ENCODE data around the gene ORAI2. TPM values are rescaled to one million over a fixed set of nuclear protein-coding genes. Genes with fewer than 3 reads are reported as not detected.
A peak's percentile ranks its signal among the peaks of the same experiment; 100 is the strongest.

ORAI2 gene
- total RNA-seq, 1 donor from 2014 or later = 48.5 TPM

GRCh38 chr7:102409340-102409739 lies 24.0 kb upstream of the ORAI2 start:
- no peak overlapping the region for H3K27ac Mint-ChIP-seq (ENCODE audit: unreplicated experiment)
- no peaks in the 10 kb centered on the region for H3K27me3 Mint-ChIP-seq (ENCODE audit: low read depth)
- H3K36me3 Mint-ChIP-seq (ENCODE audit: low read depth) = peaks cover 37% of the 10 kb centered on the region
- no peak overlapping the region for H3K4me3 Mint-ChIP-seq
- TF ChIP-seq, protein P1, sequence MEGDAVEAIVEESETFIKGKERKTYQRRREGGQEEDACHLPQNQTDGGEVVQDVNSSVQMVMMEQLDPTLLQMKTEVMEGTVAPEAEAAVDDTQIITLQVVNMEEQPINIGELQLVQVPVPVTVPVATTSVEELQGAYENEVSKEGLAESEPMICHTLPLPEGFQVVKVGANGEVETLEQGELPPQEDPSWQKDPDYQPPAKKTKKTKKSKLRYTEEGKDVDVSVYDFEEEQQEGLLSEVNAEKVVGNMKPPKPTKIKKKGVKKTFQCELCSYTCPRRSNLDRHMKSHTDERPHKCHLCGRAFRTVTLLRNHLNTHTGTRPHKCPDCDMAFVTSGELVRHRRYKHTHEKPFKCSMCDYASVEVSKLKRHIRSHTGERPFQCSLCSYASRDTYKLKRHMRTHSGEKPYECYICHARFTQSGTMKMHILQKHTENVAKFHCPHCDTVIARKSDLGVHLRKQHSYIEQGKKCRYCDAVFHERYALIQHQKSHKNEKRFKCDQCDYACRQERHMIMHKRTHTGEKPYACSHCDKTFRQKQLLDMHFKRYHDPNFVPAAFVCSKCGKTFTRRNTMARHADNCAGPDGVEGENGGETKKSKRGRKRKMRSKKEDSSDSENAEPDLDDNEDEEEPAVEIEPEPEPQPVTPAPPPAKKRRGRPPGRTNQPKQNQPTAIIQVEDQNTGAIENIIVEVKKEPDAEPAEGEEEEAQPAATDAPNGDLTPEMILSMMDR (conservative IDR thresholded peaks at IDR 0.05) = no peak
- H3K9me3 Mint-ChIP-seq = peaks cover 6% of the 10 kb centered on the region
- peaks cover 2% of the 10 kb centered on the region for H3K4me1 Mint-ChIP-seq
- DNase-seq (ENCODE audit: low read depth, low spot score) = no peak

DNA sequence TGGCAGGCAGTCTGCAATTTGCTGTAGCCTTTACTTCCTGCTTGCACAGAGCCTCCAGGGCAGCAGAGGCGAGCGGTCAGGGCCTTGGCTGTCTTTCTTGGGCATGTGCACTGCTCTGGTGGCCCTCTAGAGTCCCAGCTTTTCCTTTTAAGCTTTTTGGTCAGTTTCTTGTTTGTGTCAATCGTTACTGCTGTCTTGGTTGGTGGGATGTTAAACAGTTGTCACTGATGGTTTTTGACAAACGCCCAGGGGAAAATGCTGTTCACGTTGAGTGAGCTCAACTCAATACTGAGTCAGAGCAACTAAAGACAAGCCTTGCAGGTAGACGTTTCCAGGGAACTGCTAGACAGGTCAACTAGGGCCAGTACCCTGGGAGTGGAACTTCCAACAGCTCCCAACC lies 23.3 kb upstream of the ORAI2 start:
- Mint-ChIP-seq H3K4me3 (no peak overlapping the region), H3K4me1 (no peaks in the 10 kb centered on the region), H3K27ac (ENCODE audit: unreplicated experiment) (no peak overlapping the region), H3K36me3 (ENCODE audit: low read depth) (peaks cover 37% of the 10 kb centered on the region), H3K9me3 (peaks cover 6% of the 10 kb centered on the region), H3K27me3 (ENCODE audit: low read depth) (no peaks in the 10 kb centered on the region)
- TF ChIP-seq, protein P1 (conservative IDR thresholded peaks at IDR 0.05) = no peak
- DNase-seq (ENCODE audit: low read depth, low spot score) = no peak

- TF ChIP-seq, protein P1 (conservative IDR thresholded peaks at IDR 0.05) = no peak
- DNase-seq (ENCODE audit: low read depth, low spot score) = no peak
- Mint-ChIP-seq H3K36me3 (ENCODE audit: low read depth) (peaks cover 34% of the 10 kb centered on the region), H3K27ac (ENCODE audit: unreplicated experiment) (no peak overlapping the region), H3K9me3 (peaks cover 6% of the 10 kb centered on the region), H3K4me1 (no peaks in the 10 kb centered on the region), H3K27me3 (ENCODE audit: low read depth) (no peaks in the 10 kb centered on the region), H3K4me3 (no peak overlapping the region)
Measured at GRCh38 chr7:102410918-102411317, 22.5 kb upstream of the ORAI2 start.

- H3K9me3 Mint-ChIP-seq = peaks cover 6% of the 10 kb centered on the region
- no peak overlapping the region for H3K27ac Mint-ChIP-seq (ENCODE audit: unreplicated experiment)
- DNase-seq (ENCODE audit: low read depth, low spot score) = peak; percentile 23
- no peaks in the 10 kb centered on the region for H3K27me3 Mint-ChIP-seq (ENCODE audit: low read depth)
- H3K36me3 Mint-ChIP-seq (ENCODE audit: low read depth) = peaks cover 35% of the 10 kb centered on the region
- TF ChIP-seq, protein P1 (conservative IDR thresholded peaks at IDR 0.05) = peak; percentile 55
- no peak overlapping the region for H3K4me3 Mint-ChIP-seq
- no peaks in the 10 kb centered on the region for H3K4me1 Mint-ChIP-seq
Measured at GRCh38 chr7:102412548-102412947, 20.8 kb upstream of the ORAI2 start.

- peaks cover 29% of the 10 kb centered on the region for H3K36me3 Mint-ChIP-seq (ENCODE audit: low read depth)
- H3K4me1 Mint-ChIP-seq = no peaks in the 10 kb centered on the region
- H3K27me3 Mint-ChIP-seq (ENCODE audit: low read depth) = no peaks in the 10 kb centered on the region
- no peak overlapping the region for H3K27ac Mint-ChIP-seq (ENCODE audit: unreplicated experiment)
- DNase-seq (ENCODE audit: low read depth, low spot score) = no peak
- no peak overlapping the region for H3K4me3 Mint-ChIP-seq
- H3K9me3 Mint-ChIP-seq = peaks cover 6% of the 10 kb centered on the region
- TF ChIP-seq, protein P1 (conservative IDR thresholded peaks at IDR 0.05) = no peak
Measured at GRCh38 chr7:102413091-102413490, 20.3 kb upstream of the ORAI2 start.

- Mint-ChIP-seq H3K9me3 (peaks cover 6% of the 10 kb centered on the region), H3K4me3 (no peak overlapping the region), H3K27ac (ENCODE audit: unreplicated experiment) (no peak overlapping the region), H3K36me3 (ENCODE audit: low read depth) (peaks cover 24% of the 10 kb centered on the region), H3K4me1 (no peaks in the 10 kb centered on the region), H3K27me3 (ENCODE audit: low read depth) (no peaks in the 10 kb centered on the region)
- DNase-seq (ENCODE audit: low read depth, low spot score) = no peak
- TF ChIP-seq, protein P1 (conservative IDR thresholded peaks at IDR 0.05) = no peak
Measured at GRCh38 chr7:102413611-102414010, 19.8 kb upstream of the ORAI2 start.
